Skin of body (tissue), 2 donors: ENCODE results near the gene E2F1. TPM values are rescaled to one million over a fixed set of nuclear protein-coding genes. Genes with fewer than 3 reads are reported as not detected.
"Not testable (repeated sequence)": the region's sequence is repeated elsewhere in the genome, so short reads cannot be mapped to it uniquely, and the experiment has no call there.

Experiments
- DNase-seq: peaks from one replicate; lab custom pipeline; 2025; lab: John Stamatoyannopoulos, UW
- total RNA-seq: library from RNA; depleted of rRNA; stranded (reverse); fragments of >200 nt; gene quantifications from one replicate; pipeline ENCODE4 v1.2.3, GENCODE V29; 2014

The E2F1 gene
- total RNA-seq, 1 donor from 2014 or later: 3.7 TPM

- no peak for DNase-seq
These were observed 41.2 kb downstream of the E2F1 start for GRCh38 chr20:33645072-33645358.

GRCh38 chr20:33644313-33645071 lies 41.7 kb downstream of the E2F1 start:
- DNase-seq: no peak

- no peak for DNase-seq
These were observed 45.9 kb downstream of the E2F1 start for GRCh38 chr20:33640287-33640686.

- no peak for DNase-seq
These were observed 49.4 kb downstream of the E2F1 start for GRCh38 chr20:33636776-33637175.

- no peak for DNase-seq
These were observed 50.8 kb downstream of the E2F1 start for GRCh38 chr20:33635341-33635740.

GRCh38 chr20:33631910-33632309 lies 54.3 kb downstream of the E2F1 start:
- DNase-seq: not testable (repeated sequence)

- DNase-seq: no peak
These were observed 55.7 kb downstream of the E2F1 start for GRCh38 chr20:33630507-33630906.

- DNase-seq: no peak
These were observed 56.2 kb downstream of the E2F1 start for GRCh38 chr20:33629979-33630378.

- DNase-seq: no peak
These were observed 56.7 kb downstream of the E2F1 start for GRCh38 chr20:33629533-33629932.

GRCh38 chr20:33627577-33628216 lies 58.5 kb downstream of the E2F1 start:
- no peak for DNase-seq

- no peak for DNase-seq
These were observed 60.0 kb downstream of the E2F1 start for GRCh38 chr20:33626190-33626589.

Other genes starting within 250 kb of the E2F1 start
- gene SNTA1, start 242.6 kb downstream of the E2F1 start, total RNA-seq: 8.7 TPM
- gene CBFA2T2, start 196.3 kb downstream of the E2F1 start, total RNA-seq: 14.4 TPM
- gene C20orf144, start 24.1 kb downstream of the E2F1 start, total RNA-seq: not detected
- gene ACTL10, start 19.4 kb downstream of the E2F1 start, total RNA-seq: 0.49 TPM
- gene NECAB3, start 12.0 kb downstream of the E2F1 start, total RNA-seq: 20.5 TPM
- gene PXMP4, start 33.9 kb upstream of the E2F1 start, total RNA-seq: 12.8 TPM
- 1.5 TPM for gene ZNF341, start 45.6 kb upstream of the E2F1 start, total RNA-seq
- gene CHMP4B, start 125.0 kb upstream of the E2F1 start, total RNA-seq: 49.6 TPM